HK-2 (cell line): Measurements from ENCODE around the gene NCAM2.

Source experiments
- DNase-seq: peaks from one replicate; pipeline ENCODE4 v3.0.0-alpha.2; 2018; ENCODE audit not compliant: unreplicated experiment

Gene NCAM2

DNA sequence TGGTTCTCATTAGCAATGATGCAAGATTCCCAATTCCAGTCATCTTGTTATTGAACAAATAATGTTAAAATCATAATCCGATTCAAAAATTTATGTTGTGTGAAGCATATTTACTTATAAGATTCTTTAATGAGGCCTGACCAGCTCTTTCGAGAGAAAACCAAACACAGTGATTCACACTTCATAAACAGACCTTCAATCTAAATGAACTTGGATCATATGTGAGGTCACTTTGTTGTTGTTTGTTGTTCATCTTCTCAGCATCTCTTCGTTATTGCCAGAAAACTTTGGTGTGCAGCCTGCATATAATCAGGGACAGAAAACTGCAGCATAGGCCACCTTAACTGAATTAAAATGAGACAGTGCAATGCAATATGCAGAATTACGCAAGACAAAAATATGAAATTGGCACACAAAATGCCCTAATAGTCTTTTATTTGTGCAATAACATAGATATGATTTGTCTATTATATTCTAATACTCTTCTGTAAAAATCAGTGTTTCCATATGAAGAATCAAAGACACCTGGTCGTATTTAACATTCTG lies 30.1 kb downstream of the NCAM2 start:
- DNase-seq: no peak

DNA sequence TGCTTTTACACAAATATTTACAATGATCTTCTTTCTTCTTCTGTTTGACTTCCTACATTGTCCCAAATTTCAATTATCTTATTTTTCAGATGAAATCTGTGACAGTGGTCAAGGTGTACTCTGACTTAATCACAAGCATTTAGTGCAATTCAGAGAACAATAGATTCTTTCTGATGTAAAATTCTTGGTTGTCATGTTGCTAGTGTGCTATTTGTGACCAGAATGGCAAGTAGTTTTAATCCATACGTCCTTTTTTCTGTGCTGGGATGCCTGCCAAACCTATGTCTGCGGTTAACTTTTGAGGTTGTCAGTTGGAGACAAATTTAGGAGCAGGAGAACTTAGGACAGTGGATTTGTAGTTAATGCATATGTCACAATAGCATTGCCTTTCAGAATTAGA lies 31.0 kb downstream of the NCAM2 start:
- DNase-seq: no peak

DNA sequence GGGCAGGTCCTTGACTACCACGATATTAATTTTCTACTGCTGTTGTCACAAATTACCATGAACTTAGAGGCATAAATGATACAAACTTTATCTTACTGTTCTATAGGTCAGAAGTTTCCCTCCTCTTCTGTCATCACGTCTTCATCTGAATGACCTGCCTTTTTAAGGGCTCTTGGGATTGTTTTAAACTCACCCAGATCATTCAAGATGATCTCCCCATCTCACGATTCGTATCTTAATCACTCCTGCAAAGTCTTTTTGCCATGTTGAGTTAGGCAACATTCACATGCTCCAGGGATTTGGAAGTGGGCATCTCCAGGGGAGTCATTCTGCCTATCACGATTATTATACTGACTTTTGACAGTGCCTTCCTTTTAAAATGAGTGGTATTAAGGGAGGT lies 32.1 kb downstream of the NCAM2 start:
- no peak for DNase-seq

DNA sequence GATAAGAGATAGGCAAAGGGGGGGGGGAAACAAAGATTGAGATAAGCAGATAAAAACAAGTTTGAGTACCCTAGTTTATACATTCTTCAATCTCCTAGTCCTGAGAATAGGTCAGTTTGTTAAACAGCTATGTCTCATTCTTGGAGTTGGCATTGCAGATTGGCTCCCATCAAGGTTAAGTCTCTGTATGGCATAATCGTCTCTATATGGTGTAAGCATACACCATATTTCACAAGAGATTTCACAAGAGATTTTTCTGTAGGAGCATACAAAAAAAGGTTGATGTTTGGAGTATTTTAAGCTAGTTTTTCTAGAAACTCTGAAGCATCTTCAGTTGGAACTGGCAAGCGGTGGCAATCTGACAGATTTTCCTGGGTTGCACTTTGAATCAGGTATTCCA lies 35.8 kb downstream of the NCAM2 start:
- DNase-seq: no peak

DNA sequence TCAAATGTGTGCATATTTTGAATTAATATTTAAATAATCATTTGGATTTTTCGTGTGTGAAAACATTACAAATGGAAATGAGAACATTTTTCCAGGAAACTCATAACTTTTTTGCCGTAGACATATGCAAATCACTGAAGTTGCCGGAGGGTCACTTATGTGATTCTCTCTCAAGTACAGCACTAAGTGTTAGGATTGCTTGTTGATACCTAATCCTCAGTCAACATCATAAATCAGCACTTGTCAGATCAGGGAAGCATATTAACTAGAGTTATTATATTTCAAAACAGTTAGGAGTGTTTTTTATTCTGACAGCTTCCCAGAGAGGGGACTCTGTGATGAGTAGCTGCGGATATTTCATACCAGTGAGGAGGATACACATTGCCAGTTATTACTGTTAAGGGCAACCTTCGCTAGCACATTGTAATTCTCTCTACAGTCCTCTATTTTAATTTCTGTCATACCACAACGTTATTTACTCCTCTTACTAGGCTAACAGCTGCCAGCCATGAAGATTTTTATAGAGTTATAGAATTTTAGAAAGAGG lies 41.5 kb downstream of the NCAM2 start:
- DNase-seq: no peak

DNA sequence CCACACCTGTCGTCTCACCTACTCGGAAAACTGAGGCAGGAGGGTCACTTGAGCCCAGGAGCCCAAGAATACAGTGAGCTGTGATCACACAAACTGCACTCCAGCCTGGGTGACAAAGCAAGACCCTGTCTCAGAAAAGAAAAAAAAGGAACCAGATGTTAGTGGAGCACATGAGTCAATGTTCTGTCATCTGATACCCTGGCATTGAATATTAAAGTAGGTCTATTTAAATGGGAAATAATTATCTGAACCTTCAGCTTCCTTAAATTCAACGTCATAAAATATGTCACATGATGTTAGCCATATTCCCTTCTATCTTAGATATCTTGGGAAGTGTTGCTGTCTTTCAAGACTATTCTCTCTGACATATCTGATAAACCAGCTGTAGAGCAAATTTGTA lies 47.3 kb downstream of the NCAM2 start:
- no peak for DNase-seq

DNA sequence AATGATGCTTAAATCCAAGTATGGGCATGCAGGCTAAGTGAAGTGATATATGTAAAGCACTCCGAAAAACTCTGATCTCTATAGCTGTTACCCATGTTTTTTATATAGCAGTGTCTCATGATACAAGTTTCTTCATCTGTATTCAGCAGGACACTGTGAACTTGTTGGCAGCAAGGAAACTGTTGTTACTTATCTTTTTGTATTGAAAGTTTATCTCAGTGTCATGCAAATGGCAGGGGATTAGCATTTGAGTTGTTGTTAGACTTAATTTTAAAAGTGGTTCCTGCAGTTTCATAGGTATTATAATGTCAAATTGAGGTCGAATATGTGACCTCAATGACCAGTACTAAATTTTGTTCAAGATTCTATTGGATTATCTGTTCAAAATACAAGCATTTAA lies 47.9 kb downstream of the NCAM2 start:
- DNase-seq: no peak

DNA sequence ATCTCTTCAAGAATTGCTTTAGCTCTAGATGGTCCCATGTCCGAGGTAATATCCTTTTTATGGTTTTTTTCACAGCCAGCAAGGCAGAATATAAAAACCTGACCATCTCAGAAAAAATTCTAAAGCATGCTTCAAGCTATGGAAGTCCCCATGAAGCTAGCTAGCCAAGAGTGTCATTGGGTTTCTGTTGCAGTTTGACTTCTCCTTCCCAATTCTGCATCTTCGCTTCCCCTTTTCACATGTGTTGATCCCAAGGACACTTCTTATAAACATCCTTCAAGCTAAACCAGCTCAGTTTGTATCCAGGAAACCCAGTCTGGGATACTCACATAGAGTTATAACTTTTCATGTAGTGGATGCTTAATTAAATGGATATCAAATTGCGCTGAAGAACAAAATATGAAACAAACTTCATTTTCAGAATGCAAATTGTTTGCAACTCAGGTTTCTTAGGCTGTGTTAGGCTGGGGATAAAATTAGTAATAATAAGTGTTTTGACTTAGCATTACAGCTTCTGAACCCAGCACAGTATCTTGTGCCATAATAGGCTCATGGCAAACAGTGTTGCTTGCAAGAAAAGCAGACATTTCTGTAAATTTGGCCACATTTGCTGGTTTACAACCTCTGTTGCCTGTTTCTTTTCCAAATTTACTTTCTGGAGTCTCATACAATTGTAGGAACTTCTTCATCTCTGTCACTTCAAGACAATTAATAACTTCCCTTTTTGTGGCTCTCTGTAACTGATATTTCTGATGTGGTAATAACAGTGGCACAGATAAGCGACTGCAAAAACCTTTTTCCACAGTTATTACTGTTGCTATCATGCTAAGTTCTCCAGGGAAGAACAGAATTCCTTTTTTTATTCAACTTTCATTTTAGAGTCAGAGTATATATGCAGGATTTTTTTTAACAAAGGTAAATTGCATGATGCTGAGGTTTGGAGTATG lies 53.2 kb downstream of the NCAM2 start:
- no peak for DNase-seq

DNA sequence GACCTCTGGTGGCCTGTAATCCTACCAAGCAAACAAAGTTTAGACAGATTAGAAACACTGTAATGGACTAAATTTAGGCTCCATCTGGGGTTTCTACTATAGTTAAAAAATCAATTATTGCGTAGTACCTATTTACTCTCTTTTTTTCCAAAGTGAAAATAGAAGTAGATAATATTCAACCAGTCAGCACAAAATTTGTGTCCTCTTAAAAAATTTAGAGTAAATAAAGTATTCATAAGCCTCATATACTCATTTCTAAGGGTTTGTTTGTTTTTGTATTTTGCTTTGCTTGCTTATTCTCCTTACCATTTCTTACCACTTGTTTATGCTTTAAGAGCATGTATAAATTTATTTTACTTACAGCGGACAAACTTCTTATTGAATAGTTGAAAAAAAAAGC lies 54.5 kb downstream of the NCAM2 start:
- no peak for DNase-seq

DNA sequence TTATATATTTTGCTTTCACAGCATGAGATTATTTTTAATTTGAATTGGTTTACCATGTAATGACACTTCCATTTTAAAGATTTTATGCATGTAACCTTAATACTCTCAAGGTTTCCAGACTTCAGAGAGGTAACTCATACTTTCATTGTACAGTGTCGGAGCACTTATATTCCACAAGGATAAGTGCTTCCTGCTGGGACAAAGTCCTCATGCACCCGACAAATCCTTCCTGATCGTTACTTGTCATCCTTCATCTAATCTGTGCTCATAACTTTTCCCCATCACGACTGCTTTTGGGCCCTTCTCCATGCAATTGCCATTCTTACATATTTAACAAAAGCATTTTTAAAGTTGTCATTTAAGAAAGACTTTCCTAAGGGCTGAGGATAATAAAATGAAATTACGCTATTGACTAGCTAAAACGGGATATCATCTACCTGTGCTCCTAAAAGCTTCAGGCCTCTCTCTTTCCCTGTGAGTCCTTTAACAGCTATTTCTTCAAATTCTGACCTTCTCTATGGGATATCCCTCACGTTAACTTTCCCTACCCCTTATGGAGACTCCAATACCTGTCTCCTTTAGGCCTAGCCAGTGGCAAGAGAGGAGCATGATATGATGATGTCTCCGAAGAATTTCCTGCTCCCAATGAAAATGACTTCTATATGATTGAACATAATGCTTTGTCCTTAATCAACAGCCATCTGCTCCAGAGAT lies 59.3 kb downstream of the NCAM2 start:
- no peak for DNase-seq

DNA sequence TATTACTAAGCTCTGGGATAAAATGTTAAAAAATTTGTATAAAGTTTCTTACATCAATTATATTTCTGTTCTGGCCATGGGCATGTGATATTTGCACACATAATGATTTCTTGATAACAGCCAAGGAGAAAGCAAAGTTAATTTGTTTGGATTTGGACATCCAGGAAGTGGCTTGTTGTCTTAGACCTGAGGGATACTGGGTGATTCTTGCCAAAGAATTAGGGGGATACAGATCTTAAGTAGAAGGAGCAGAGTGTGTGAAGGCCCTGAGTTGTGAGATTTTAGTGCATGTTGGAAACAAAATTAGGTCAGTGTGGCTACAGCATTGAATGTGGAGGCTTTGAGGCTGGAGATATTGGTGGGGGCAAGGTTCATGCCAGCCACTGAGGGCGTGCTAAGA lies 65.6 kb downstream of the NCAM2 start:
- no peak for DNase-seq

DNA sequence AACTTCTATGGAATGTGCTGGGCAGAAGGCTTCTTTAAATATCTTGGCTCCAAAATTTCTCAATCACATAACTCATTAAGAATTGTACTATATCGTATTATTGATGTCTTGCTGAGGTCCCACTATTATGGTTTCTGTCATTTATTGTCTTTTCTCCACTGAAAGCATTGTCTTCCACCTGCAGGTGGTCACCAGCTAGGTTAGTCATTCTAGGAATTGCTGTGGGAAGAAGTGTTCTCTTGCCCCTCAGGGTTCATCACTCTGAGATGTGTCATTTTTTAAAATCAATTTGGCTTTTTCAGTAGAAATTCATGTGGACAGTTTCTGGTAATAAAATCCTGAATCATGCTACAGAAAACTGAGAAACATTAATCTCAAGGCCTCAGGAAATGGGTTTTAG lies 66.1 kb downstream of the NCAM2 start:
- no peak for DNase-seq

DNA sequence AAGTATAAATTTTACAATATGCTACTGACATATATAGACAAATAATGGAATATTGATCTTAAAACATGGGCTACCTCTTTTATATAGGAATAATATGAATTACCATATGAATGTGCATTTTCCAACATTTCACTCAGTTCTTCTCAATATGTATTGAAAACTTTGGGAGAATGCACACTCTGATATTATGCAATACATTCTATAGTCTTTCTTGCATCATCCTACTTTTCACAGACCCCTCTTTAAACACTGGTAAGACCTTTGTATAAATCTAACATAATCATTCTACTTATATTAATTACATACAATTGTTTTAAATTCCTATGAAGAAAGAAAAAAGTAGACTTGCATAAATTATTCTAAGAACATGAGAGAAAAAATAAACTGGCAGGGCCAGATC lies 69.2 kb downstream of the NCAM2 start:
- DNase-seq: no peak

DNA sequence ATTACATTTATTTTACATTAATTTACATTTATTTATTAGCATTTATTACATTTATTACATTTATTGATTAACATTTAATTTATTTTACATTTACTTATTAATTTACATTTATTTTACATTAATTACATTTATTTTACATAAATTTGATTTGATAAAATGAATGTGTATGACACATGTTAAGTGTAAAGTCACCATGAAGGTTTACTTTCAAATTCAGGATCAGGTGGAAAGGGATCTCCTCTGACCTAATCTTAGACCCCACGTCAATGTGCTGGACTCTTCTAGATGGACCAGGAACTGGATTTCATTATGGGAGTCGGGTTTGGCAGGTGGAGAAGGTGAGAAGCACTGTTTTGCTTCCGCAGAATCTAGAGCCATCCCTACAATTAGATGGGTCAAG lies 76.1 kb downstream of the NCAM2 start:
- no peak for DNase-seq

DNA sequence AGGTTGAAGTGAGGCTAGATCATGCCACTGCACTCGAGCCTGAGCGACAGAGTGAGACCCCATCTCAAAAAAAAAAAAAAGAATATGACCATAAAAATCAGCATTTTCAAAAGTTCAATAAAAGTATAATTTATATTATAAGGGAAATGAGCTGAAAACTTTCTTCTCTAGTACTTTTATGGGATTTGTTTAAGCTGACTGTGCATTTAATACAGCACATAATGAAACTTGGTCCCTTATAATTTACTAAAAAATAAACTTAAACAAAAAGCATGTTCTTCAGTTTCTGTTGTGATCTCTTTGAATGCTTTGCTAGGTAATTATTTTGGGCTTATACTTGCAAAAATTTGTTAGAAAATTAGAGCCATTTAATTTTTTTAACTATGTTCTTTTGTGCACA lies 77.8 kb downstream of the NCAM2 start:
- DNase-seq: no peak

DNA sequence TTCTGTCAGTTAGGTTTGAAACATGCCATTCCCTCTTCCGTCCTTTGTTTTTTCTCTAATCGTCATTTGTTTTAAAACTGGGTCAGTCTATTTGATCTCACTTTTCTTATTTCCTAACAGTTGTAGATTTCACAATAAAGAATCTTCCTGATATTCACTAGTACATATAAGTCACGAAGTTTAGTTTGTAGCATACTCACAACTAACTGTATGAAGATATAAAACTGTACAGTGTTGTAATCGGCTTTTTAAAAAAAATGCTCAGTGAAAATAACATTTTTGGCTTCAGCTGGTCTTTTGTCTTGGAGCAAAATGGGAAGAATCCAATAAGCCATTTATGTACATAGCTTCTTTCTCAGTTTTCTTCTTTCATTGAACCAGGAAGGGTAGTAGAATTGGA lies 78.3 kb downstream of the NCAM2 start:
- DNase-seq: no peak

DNA sequence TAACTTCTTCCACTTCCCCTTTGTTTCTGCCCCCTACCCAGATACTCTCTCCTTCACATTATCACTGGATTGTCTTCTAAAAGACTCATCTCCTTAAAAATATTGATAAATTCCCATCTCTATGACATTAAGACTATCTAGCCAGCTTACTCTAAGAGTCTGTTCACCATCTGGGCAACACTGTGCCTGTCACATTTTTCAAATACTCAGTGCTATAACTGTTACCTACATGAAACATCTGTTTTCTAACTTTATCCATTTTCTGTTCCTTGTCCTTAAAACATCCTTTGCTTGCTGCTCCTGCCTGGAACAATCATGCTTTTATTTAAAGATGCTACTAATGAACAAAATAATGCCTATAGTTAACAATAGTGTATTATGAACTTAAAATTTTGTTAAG lies 81.4 kb downstream of the NCAM2 start:
- DNase-seq: no peak

DNA sequence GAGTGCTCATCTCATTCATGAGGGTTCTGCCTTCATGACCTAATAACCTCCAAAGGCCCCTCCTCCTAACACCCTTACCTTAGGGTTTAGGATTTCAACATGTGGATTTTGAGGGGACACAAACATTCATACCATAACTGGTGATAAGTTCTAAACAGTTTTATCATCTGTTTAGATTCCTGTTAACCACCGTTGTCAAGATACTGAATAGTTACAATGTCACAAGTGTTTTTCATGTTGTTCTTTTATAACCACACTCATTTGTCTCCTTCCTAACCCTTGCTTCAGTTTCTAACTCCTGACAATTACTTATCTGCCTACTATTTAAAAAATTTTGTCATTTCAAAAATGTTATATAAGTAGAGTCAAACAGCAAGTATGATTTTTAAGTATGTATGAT lies 86.0 kb downstream of the NCAM2 start:
- DNase-seq: no peak

DNA sequence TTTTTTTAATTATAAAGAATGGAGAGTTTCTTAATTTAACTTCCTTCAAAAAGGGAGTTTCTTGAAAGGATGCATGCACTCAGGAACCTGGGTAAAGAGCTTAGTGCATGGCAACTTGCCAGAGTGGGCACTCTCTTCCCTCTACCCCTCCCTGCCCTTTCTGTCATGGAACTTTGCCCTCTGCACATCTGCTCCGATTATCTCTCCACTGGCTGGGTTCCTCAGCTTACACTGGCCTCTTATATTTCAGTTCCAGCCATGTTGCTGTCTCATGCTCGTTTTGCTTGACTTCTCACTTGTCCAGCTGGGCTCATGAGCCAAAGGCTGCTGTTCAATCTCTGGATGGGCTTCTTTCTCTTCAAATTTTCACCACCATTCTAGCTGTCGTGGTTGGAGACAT lies 87.0 kb downstream of the NCAM2 start:
- no peak for DNase-seq

DNA sequence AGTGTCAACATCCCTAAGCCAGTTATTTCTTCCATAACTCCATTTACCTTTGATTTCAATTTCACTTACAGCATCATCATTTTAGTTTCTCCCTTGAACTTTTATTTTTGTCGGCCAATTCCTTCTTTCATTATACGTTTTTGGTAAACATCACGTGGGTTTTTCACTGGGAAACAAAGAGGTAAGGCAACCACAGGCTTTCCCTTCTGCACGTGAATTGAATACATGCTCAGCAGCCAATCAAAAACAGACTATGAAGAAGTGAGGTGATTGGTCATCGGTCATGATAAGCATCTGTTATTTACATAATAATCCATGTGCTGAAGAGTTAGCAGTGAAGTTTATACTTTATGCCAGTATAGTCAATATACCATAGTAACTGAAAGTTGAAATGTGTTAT lies 98.7 kb downstream of the NCAM2 start:
- DNase-seq: no peak

DNA sequence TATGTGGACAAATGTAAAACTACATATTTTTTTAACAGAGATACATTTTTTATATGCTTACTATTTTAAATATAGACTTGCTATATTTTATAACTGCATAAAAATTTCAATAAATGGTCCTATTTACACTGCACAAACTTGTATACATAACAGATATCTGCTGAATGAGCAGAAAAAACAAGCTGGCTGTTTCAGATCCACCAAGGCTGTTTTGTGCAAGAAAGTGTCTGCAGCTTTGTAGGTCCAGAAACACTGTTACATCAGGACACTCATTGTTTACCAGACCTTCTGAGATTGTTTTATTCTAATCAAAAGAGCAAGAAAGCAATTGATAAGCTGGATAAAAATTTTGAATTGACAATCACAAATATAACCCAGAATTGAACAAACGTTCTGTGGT lies 99.3 kb downstream of the NCAM2 start:
- no peak for DNase-seq

DNA sequence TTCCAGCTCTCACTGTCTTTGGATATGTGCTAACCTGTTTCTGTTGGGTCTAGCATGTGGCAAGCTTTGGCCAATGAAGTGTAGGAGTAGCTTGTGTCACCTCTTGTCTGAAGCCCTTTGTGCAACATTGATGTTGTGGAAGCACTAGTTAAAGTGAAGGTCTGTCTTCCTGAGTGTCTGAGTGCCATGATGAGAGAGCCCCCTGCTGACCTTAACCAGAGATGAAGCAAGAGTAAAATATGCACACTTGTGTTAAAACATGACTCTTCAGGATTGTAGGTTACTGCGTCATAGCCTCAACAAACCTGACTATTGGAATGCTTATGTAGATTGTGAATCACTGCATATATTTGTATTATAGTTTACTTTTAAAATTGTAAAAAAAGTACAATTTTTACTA lies 103.7 kb downstream of the NCAM2 start:
- DNase-seq: peak; percentile 2

DNA sequence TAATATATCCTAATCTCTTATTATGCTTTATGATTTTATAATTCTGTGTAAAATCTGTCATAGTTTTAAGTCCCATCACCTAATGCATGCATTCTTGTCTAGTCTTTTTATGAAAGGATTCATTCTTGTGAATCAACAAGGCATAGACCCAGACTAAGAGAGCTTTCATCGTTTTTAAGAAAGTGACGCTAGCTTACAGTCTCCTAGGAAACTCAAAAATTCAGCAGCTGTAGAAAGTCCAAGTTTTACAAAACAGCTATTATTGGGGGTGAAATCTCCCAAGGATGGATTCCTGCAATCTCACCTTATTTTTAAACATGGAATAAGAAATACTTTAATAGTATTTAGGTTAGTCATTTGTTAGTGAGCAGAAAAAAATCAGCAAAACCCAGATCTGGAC lies 104.7 kb downstream of the NCAM2 start:
- DNase-seq: no peak
